A673 (cell line): Measurements from ENCODE around the gene ITGB2.

ENCODE experiments used
- CTCF ChIP-seq: fragments of 300-800, 200-600 bp; sonication (generic); conservative IDR thresholded peaks from 2 replicates; pipeline ENCODE4 v1.5.1; 2017; ENCODE audit warnings: low read depth, mild to moderate bottlenecking, antibody characterized with exemption, low read length, moderate library complexity, mixed read lengths
- EZH2 ChIP-seq: fragments of 200-600 bp; sonication (generic); IDR thresholded peaks from 2 replicates; pipeline ENCODE4 v1.6.1; 2017; ENCODE audit warnings: borderline replicate concordance, low read depth, mild to moderate bottlenecking, mixed read lengths, antibody characterized with exemption, low read length; ENCODE audit not compliant: poor library complexity, severe bottlenecking

GRCh38 chr21:44969931-44970755 lies 49.4 kb upstream of the ITGB2 start:
- TF ChIP-seq CTCF (no peak), EZH2 (no peak)
